Stimulated activated CD4-positive, alpha-beta T cell treated with anti-CD3 and anti-CD28 coated beads, TNF-alpha, amount 100 ng/mL, for 48 hours (primary cell): Measurements from ENCODE around the gene TMA7.
A peak's percentile ranks its signal among the peaks of the same experiment; 100 is the strongest.
"Not testable (repeated sequence)": the region's sequence is repeated elsewhere in the genome, so short reads cannot be mapped to it uniquely, and the experiment has no call there.

Experiments
- DNase-seq, 3 donors: peaks; one replicate each; pipeline ENCODE4 v3.0.0-alpha.2; 2020; ENCODE audit warnings: low read depth in 3 of 3

TMA7 gene

DNA sequence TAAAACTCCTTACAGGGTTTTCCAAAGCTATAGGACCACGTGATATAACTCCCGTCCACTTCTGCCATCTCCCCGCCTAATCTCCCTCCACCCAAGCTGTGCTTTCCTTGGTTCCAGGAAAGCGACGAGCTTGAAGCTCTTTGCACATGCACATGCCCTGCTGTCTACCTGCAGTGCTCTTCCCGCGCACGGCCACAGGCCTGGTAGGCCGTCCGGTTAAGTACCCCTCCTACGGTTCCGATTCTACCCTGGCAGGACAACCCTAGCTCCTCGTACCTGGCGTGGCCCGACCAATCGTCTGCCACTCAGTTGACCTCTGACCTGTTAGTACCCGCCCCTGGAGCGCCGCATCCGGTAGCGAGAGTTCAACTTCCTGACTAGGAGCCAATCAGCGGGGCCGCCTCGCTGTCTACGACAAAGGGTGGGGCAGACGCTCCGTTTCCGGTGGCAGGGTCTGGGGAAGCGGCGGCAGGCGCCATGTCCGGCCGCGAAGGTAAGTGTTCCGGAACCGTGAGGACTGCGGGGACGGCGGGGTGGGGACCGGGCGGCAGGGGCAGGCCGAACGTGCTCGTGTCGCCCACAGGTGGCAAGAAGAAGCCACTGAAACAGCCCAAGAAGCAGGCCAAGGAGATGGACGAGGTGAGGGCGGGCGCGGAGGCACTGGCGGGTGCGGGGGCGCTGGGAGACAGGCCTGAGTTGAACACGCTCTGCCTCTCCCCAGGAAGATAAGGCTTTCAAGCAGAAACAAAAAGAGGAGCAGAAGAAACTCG lies at the start of gene TMA7, which contains the start of gene CCDC51:
Gene TMA7, plus strand, starts transcription at position 438 of the 770 bp plus-strand sequence. Its CDS starts 40 bp downstream, at position 478.
Gene CCDC51, minus strand, starts transcription at position 300 of the 770 bp plus-strand sequence. CDS start 4,991 bp downstream, outside the sequence.
- peak; percentile 97 to 98 (median 97) for DNase-seq

GRCh38 chr3:48394391-48394790 lies 45.7 kb upstream of the TMA7 start:
- DNase-seq = no peak

DNA sequence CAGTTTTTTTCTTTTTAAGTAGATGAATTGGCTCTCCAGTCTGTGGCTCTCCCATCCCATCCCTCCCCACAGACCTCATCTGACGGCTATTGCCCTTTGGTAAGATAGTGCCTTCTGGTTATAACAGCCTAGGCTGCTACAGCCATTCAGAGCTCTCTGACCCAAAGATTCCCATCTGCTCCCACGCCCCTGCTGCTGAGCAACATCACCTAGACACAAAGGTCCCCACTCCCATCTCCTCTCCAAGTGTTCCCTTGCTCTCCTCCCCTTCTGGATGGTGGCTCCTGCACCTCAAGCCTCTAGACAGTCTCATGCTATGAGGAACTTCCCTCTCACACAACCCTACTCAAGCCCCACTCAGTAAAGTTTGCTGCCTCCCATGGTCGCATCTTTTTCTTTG lies 44.3 kb upstream of the TMA7 start:
- no peak for DNase-seq

DNA sequence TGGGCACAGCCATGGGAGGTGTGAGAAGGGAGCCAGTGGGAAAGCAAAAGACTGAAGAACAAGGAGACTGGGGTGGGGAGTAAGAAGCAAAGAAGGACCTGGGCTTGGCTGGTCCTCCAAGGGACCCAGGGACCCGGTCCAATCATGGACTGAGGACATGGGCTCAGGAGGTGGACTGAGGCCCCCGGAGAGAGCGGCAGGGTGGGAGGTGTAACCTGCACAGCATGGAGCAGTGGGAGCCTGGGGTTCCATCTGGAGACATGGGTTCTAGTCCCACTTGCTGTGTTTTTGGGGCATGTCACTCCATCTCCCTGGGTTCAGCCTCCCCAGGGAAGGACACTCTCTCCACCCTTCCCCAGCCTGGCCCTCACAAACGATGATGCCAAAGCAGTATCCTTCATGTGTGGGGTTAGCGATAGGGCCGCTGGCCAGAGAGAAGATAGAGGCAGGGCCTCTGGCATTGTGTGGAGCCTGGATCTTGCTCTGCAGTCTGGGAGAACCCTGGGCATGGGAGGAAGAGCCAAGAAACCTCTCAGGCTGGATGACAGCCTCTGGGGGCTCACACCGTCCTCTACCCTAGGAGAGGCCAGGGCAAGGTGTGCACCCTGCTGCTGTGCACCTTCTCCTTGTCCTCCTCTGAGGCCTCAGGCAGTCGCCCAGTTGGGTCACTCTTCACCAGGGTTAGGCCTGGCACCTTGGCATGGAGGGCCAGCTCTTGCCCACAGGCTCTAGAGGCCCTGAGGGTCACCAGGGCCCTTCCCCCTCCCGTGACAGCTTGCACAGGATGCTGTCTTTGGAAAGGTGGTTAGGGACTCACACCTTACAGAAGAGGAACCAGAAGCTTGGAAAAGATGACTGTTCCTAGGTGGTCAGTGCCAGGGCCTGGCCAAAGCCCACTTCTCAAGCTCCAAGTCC lies 42.0 kb upstream of the TMA7 start:
- DNase-seq = no peak

GRCh38 chr3:48398701-48399386 lies 41.2 kb upstream of the TMA7 start:
- no peak for DNase-seq

DNA sequence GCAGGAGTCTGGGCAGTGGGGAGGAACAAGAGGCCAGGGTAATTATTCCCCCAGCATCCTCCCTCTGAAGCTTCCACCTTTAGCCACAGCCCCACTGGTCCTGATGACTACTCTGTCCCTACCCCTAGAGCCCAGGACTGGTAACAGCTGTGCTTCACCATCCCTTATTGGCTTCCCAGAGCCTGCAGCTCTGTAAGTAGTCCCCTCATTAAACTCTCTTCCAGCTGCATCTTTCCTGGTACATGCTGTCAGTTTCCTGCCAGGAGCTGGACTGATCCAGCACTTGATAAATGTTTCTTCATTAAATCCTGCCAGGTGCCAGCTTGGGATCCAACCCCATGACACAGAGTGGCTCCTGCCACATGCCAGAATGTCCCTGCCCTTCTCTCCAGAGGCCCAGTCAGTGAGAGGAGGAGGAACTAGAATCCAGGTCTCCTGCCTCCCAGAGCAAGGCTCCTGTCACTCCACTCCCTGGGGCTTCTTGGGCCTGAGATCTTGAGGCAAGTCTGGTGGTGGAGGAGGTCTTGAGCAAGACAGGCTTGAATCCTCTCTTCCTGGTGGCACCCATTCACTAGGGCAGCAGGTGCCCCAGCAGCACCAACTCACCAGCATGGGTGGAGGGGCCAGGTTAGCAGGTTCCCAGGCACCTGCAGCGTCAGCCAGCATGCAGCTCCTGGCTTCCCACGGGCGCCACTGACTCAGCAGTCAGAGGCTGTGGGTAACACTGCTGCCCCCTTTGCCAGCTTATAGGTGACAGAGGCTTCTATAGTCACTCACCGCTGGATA lies 40.5 kb upstream of the TMA7 start:
- DNase-seq = no peak

- peak; percentile 36 to 39 (median 37) for DNase-seq
Observed at GRCh38 chr3:48400824-48401433, 39.1 kb upstream of the TMA7 start.

GRCh38 chr3:48401434-48401901 lies 38.6 kb upstream of the TMA7 start:
- not testable (repeated sequence) for DNase-seq

DNA sequence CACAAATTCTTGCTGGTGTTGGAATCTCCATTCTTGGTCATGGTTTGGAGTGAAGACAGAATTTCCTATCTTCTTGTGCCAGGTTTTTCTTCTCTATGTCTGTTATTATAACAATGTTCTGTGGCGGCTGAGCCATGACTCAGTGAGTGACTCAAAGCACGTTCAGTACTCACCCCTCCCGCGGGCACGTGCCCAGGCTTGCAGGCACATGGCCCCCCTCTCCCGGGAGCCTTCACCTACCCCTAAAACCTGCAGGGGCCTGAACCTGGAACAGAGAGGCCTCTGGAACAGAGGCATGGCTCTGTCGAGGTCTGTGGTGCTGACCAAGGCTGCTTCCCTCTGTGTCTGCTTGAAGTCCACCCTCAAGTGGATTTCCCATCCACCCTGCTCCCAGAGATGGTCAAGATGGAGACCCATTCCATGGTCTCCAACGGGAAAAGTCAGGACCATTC lies 37.8 kb upstream of the TMA7 start:
- no peak for DNase-seq

- DNase-seq = no peak
Observed at GRCh38 chr3:48402907-48403306, 37.1 kb upstream of the TMA7 start.

DNA sequence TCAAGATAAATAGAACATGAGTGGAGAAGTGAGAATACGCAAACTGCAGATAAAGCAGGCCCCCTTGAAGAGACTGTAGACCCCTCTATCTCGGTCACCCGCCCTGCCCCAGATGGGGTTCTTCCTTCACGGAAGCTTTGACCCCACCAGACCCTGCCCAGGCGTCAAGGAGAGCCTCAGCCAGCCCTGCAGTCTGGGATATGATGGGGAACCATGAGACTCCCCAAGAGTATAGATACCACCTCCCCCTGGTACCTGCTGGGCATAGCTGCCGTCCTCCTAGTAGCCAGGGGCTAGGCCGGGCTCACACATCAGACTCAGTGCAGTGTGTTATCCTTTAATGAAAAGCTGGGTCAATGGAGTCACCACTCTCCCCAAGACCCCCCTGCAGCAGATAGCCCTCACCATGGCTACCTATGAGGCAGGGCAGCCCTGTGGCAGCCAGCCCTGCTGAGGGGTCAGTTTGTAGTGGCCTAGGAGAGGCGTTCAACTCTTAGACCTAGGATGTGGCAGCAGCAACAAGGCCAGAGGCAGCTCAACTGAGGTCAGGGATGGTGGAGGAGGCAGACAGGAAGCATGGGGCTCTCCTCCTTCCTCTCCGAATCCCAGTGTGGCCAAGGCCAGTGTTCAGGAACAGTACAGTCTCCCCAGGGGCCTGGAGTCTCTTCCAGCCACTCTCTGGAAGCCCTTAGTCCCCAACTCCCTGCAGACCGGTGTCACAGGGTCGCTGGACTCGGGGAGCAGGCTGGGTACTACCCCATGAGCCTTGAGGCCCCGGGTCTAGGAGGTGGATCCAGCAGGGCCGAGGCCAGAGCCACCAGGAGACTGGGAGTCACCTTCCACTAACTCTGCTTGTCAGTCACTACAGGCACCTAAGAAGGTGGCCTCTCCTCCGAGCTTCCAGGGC lies 36.3 kb upstream of the TMA7 start:
- DNase-seq = no peak

DNA sequence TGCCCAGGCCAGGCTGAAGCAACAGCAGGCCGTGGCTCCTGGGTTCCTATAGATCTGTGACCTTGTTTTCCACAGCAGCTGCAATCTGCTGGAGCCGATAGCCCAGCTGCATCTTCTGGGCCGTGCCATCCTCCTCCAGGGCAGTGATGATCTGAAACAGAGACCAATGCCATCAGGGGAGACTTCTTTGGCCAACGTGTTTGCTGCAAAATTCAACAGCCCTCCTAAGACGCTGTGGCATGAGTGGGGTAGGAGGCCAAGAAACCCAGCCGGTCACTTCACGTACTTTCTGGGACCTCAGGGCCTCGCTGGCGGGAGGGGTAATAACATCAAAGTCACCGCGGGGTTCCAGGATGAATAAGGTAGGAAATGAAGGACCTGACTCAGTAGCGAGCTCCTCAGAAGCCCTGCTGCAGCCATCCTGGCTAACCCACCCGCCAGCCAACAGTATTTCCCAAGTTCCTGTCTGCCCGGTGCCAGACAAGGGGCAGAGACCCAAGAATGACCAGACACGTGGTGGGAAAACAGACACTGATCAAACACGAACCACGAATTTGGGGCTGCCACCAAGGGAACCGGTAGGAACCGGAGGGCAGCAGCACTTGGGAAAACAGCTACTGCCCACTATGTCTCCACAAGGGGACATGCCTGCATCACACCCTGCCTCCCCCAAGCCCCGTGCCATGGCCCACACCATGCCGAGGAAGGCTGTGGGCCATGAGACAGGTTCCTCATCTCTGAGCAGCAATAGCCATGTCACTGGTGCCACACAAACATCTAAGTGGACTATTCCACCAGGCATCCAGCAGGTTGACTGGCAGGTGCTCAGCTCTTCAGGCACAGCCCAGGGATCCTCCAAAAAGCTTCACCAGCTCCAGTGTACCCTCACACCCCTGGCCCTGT lies 35.4 kb upstream of the TMA7 start:
- DNase-seq = no peak

DNA sequence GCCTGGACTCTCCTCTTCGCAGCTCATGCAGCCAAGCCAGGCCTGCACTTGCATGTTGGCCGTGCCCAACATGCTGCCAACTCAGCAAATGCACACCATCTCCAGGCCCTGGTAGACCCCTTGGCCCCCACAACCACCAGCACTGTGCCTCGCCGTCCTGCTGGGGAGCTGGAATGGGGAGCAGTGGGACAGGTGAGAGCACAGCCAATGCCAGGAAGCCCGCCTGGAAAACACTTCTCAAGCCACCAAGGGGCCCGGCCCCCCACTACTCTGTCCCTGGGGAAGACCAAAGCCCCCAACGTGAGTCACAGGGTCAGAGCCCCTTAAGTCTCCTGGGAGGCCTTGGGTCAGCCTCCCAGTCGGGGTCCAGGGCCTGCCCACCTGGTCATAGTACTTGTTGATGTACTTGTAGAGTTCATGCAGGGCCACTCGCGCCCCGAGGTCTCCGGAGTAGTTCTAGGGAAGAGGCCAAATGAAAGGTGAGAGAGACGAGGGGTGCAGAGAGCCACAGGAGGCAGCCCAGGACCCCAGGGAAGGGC lies 34.6 kb upstream of the TMA7 start:
- DNase-seq = no peak

- no peak for DNase-seq
Observed at GRCh38 chr3:48405971-48406370, 34.1 kb upstream of the TMA7 start.

DNA sequence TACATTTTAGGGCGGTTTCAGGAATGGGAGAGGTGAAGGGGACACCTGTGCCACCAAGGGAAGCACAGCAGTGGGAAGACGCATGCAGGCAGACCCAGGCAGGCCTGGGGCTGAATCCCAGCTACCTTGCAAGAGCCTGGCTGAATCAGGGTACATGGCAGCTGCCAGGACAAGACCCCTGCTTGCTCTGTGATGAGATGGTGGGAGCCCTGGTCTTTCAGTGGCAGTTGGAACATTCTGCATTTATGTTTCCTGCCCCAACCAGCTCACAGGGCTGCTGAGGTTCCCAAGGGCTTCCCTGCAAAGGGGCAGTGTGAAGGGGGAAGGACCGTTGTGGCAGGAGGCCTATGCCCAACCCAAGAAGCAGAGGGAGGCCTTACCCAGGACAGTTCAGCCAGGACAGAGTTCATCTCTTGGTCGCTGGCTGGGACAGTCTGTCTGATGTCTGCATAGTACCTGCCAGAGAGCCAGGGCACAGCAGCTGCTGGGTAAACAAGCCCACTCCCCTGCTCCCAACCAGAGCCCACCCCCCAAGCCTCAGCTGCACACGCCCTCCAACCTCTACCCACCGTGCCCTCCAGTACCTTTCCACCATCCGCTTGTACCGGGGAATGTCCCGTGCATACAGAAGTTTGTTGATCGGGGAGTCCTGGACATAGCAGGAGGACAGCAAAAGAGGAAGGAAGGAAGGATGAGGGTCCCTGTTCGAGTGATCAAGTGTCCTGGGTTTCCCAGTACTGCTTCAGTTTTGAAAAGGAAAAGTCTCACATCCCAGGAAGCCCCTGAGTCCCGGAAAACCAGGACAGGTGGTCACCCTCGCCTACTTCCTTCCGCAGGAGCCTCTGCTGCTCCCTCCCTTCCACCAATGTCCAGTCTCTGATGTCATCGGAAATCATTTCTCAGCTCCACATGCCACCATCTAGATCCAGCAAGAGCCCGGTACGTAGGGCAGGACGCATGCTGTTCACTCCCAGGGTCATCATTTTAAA lies 33.3 kb upstream of the TMA7 start:
- DNase-seq = no peak

DNA sequence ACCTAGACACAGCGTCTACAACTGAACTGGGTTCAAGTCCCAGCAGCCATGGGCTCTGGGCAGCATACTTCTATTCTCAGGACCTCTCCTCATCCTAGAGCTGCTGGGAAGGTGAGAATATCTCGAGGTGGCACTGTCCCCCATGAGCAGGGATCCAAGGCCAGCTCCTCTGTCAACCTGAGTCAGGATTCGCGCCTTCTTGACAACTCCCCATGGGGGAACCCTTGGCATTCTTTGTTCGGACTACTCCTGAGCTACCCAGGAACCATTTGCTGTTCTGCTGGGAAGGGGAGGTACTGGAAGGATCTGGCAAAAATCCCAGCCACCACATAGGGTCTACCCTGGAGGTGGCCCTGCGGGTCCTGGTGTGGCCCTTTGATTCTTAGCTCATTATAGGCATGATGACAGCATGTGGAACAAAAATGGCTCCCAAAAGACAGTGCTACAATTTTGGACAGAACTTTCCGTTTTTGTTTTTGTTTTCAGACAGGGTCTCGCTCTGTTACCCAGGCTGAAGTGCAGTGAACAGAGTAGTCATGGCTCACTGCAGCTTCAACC lies 32.4 kb upstream of the TMA7 start:
- DNase-seq = no peak
